DMS114 treated with DMSO at 0.1 percent for 48 hours (cell line): ENCODE measurements around the gene MMP17.
"Not testable (repeated sequence)": the region's sequence is repeated elsewhere in the genome, so short reads cannot be mapped to it uniquely, and the experiment has no call there.

Experiments
- DNase-seq: peaks from one replicate; lab custom pipeline; 2025; ENCODE audit not compliant: unreplicated experiment; lab: John Stamatoyannopoulos, UW

MMP17 gene

GRCh38 chr12:131862994-131863710, 35.0 kb downstream of the MMP17 start:
- no peak for DNase-seq

GRCh38 chr12:131863711-131864396, 35.7 kb downstream of the MMP17 start:
- no peak for DNase-seq

- no peak for DNase-seq
These were observed 36.3 kb downstream of the MMP17 start for GRCh38 chr12:131864469-131864868.

GRCh38 chr12:131865180-131865875, 37.1 kb downstream of the MMP17 start:
- no peak for DNase-seq

GRCh38 chr12:131867471-131867870, 39.3 kb downstream of the MMP17 start:
- no peak for DNase-seq

GRCh38 chr12:131867891-131868675, 39.9 kb downstream of the MMP17 start:
- DNase-seq = no peak

GRCh38 chr12:131869871-131870418, 41.8 kb downstream of the MMP17 start:
- DNase-seq = no peak

GRCh38 chr12:131871677-131872076, 43.5 kb downstream of the MMP17 start:
- no peak for DNase-seq

GRCh38 chr12:131872154-131873051, 44.2 kb downstream of the MMP17 start:
- DNase-seq = no peak

- no peak for DNase-seq
These were observed 45.1 kb downstream of the MMP17 start for GRCh38 chr12:131873293-131873692.

GRCh38 chr12:131874972-131875371, 46.8 kb downstream of the MMP17 start:
- not testable (repeated sequence) for DNase-seq

- DNase-seq = not testable (repeated sequence)
These were observed 49.0 kb downstream of the MMP17 start for GRCh38 chr12:131877216-131877615.

GRCh38 chr12:131878436-131878835, 50.2 kb downstream of the MMP17 start:
- not testable (repeated sequence) for DNase-seq

GRCh38 chr12:131882804-131883520, 54.8 kb downstream of the MMP17 start:
- no peak for DNase-seq

- no peak for DNase-seq
These were observed 55.3 kb downstream of the MMP17 start for GRCh38 chr12:131883521-131883900.

GRCh38 chr12:131885076-131885475, 56.9 kb downstream of the MMP17 start:
- not testable (repeated sequence) for DNase-seq

- DNase-seq = no peak
These were observed 57.4 kb downstream of the MMP17 start for GRCh38 chr12:131885543-131886057.

- not testable (repeated sequence) for DNase-seq
These were observed 63.5 kb downstream of the MMP17 start for GRCh38 chr12:131891722-131892121.
